Stomach (tissue), 4 donors: ENCODE data around the gene VAT1.

Experiments used
- EP300 ChIP-seq: sonication (generic); formaldehyde crosslinking; IDR thresholded peaks from one replicate; pipeline ENCODE4 v1.6.1; 2017; ENCODE audit warnings: antibody characterized with exemption
- POLR2A ChIP-seq, 4 donors: fragments of 450-650 bp; IDR thresholded peaks; one replicate each; pipeline ENCODE4 v1.6.1; 2016; ENCODE audit warnings: antibody characterized with exemption in 4 of 4, control low read depth in 2 of 4, mild to moderate bottlenecking in 1 of 4, moderate library complexity in 1 of 4
- TF ChIP-seq, protein P1 (sequence below), 7 experiments: fragments of 450-650 bp in 4 of 7; fragments of 200-600 bp in 3 of 7; sonication (generic) in 3 of 7; IDR thresholded peaks; one replicate each; pipeline ENCODE4 v1.5.1; 2016 to 2019; ENCODE audit warnings: antibody characterized with exemption in 7 of 7, control low read depth in 2 of 7, mild to moderate bottlenecking in 1 of 7

GRCh38 chr17:43033948-43034881 is 12.0 kb upstream of the VAT1 start:
- TF ChIP-seq, protein P1, sequence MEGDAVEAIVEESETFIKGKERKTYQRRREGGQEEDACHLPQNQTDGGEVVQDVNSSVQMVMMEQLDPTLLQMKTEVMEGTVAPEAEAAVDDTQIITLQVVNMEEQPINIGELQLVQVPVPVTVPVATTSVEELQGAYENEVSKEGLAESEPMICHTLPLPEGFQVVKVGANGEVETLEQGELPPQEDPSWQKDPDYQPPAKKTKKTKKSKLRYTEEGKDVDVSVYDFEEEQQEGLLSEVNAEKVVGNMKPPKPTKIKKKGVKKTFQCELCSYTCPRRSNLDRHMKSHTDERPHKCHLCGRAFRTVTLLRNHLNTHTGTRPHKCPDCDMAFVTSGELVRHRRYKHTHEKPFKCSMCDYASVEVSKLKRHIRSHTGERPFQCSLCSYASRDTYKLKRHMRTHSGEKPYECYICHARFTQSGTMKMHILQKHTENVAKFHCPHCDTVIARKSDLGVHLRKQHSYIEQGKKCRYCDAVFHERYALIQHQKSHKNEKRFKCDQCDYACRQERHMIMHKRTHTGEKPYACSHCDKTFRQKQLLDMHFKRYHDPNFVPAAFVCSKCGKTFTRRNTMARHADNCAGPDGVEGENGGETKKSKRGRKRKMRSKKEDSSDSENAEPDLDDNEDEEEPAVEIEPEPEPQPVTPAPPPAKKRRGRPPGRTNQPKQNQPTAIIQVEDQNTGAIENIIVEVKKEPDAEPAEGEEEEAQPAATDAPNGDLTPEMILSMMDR (IDR thresholded peaks at IDR 0.05): no peak
- TF ChIP-seq EP300: no peak
- TF ChIP-seq POLR2A (IDR thresholded peaks at IDR 0.05): no peak
